MCF 10A (cell line): ENCODE measurements around the gene OR9A4. TPM values are rescaled to one million over a fixed set of nuclear protein-coding genes. Genes with fewer than 3 reads are reported as not detected.

Source experiments
- BruUV-seq: library from RNA; stranded (reverse); fragments of 400-500 nt; replicated peaks from 2 replicates; lab custom pipeline; 2021; lab: Mats Ljungman, UMichigan
- CTCF ChIA-PET: fragments of 300-600 bp; sonication (Branson Sonifier 250); formaldehyde crosslinking; extraction: SDS; loops from one replicate; lab custom pipeline; 2021; ENCODE audit warnings: antibody characterized with exemption, inconsistent platforms; lab: Yijun Ruan, JAX
- POLR2A ChIA-PET: fragments of 300-600, 350-650 bp; sonication (Branson Sonifier 250); formaldehyde crosslinking; extraction: SDS; loops from one replicate; lab custom pipeline; 2020; ENCODE audit warnings: antibody characterized with exemption, inconsistent platforms; lab: Yijun Ruan, JAX
- DNase-seq: peaks from one replicate; pipeline ENCODE4 v3.0.0-alpha.2; 2018; ENCODE audit not compliant: unreplicated experiment
- H3K27ac Mint-ChIP-seq: one replicate; pipeline ENCODE4 v1.8.0; 2022; ENCODE audit warnings: mild to moderate bottlenecking, low read depth, mixed read lengths; ENCODE audit not compliant: unreplicated experiment
- H3K27me3 Mint-ChIP-seq: one replicate; pipeline ENCODE4 v1.8.0; 2022; ENCODE audit warnings: mixed read lengths; ENCODE audit not compliant: insufficient read depth, unreplicated experiment
- H3K36me3 Mint-ChIP-seq: one replicate; pipeline ENCODE4 v1.8.0; 2022; ENCODE audit warnings: mild to moderate bottlenecking, moderate library complexity, mixed read lengths; ENCODE audit not compliant: insufficient read depth, unreplicated experiment
- H3K4me1 Mint-ChIP-seq: one replicate; pipeline ENCODE4 v1.8.0; 2022; ENCODE audit warnings: mixed read lengths; ENCODE audit not compliant: insufficient read depth, unreplicated experiment
- H3K4me3 Mint-ChIP-seq: one replicate; pipeline ENCODE4 v1.8.0; 2022; ENCODE audit warnings: mild to moderate bottlenecking, moderate library complexity, mixed read lengths; ENCODE audit not compliant: unreplicated experiment
- H3K9me3 Mint-ChIP-seq: one replicate; pipeline ENCODE4 v1.8.0; 2022; ENCODE audit warnings: mixed read lengths; ENCODE audit not compliant: unreplicated experiment
- intact Hi-C: fragments of 100-400 bp; cut with micrococcal nuclease; formaldehyde crosslinking; loops from 2 replicates; pipeline ENCODE4 v1.14.1; 2022
- total RNA-seq: library from RNA; stranded (reverse); gene quantifications from 2 replicates; pipeline ENCODE4 v1.2.3, GENCODE V29; 2022
- TF ChIP-seq, protein P1 (sequence below): fragments of 200-600 bp; IDR thresholded peaks from one replicate; pipeline ENCODE4 v1.8.0; 2022; ENCODE audit warnings: antibody characterized with exemption, mild to moderate bottlenecking; ENCODE audit not compliant: unreplicated experiment

The OR9A4 gene
- total RNA-seq, 1 experiment from 2014 or later = not detected

- DNase-seq = no peak
- TF ChIP-seq, protein P1, sequence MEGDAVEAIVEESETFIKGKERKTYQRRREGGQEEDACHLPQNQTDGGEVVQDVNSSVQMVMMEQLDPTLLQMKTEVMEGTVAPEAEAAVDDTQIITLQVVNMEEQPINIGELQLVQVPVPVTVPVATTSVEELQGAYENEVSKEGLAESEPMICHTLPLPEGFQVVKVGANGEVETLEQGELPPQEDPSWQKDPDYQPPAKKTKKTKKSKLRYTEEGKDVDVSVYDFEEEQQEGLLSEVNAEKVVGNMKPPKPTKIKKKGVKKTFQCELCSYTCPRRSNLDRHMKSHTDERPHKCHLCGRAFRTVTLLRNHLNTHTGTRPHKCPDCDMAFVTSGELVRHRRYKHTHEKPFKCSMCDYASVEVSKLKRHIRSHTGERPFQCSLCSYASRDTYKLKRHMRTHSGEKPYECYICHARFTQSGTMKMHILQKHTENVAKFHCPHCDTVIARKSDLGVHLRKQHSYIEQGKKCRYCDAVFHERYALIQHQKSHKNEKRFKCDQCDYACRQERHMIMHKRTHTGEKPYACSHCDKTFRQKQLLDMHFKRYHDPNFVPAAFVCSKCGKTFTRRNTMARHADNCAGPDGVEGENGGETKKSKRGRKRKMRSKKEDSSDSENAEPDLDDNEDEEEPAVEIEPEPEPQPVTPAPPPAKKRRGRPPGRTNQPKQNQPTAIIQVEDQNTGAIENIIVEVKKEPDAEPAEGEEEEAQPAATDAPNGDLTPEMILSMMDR = no peak
- Mint-ChIP-seq H3K4me3 (no peak overlapping the region), H3K9me3 (peaks cover 7% of the 10 kb centered on the region), H3K27ac (no peak overlapping the region), H3K36me3 (no peaks in the 10 kb centered on the region), H3K4me1 (no peaks in the 10 kb centered on the region), H3K27me3 (no peaks in the 10 kb centered on the region)
- CTCF ChIA-PET = no interaction called here
- POLR2A ChIA-PET = no interaction called here
- BruUV-seq = no TSS peak
- intact Hi-C loops = no loop called here
Observed at GRCh38 chr7:141949021-141949420, 32.8 kb downstream of the OR9A4 start.

- Mint-ChIP-seq H3K4me3 (no peak overlapping the region), H3K27ac (no peak overlapping the region), H3K27me3 (no peaks in the 10 kb centered on the region), H3K36me3 (no peaks in the 10 kb centered on the region), H3K9me3 (peaks cover 7% of the 10 kb centered on the region), H3K4me1 (no peaks in the 10 kb centered on the region)
- TF ChIP-seq, protein P1 = no peak
- intact Hi-C loops = no loop called here
- no TSS peak for BruUV-seq
- CTCF ChIA-PET = interaction anchor here (0.6 kb wide), 1 partner anchor 1202 kb away, joined by 3 read pairs; no protein-coding TSS in a partner anchor
- DNase-seq = no peak
- POLR2A ChIA-PET = no interaction called here
Observed at GRCh38 chr7:141949451-141949850, 33.3 kb downstream of the OR9A4 start.

- BruUV-seq = no TSS peak
- TF ChIP-seq, protein P1 = no peak
- POLR2A ChIA-PET = no interaction called here
- no peak overlapping the region for H3K4me3 Mint-ChIP-seq
- DNase-seq = no peak
- H3K27me3 Mint-ChIP-seq = no peaks in the 10 kb centered on the region
- peaks cover 7% of the 10 kb centered on the region for H3K9me3 Mint-ChIP-seq
- CTCF ChIA-PET = interaction anchor here (0.6 to 1.6 kb wide), 3 partner anchors 26 to 1202 kb away, joined by 3 to 6 read pairs (median 3); no protein-coding TSS in a partner anchor
- intact Hi-C loops = no loop called here
- no peaks in the 10 kb centered on the region for H3K4me1 Mint-ChIP-seq
- no peak overlapping the region for H3K27ac Mint-ChIP-seq
- no peaks in the 10 kb centered on the region for H3K36me3 Mint-ChIP-seq
Observed at GRCh38 chr7:141949911-141950310, 33.7 kb downstream of the OR9A4 start.

DNA sequence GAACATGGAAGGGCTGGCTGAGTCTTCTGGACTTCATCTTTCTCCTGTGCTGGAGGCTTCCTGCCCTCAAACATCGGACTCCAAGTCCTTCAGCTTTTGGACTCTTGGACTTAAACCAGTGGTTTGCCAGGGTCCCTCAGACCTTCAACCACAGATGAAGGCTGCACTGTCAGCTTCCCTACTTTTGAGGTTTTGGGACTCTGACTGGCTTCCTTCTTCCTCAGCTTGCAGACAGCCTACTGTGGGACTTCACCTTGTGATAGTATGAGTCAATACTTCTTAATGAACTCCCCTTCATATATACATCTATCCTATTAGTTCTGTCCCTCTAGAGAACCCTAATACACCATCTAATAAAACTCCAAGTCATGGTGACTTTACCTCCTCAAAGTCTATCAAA is 34.6 kb downstream of the OR9A4 start:
- Mint-ChIP-seq H3K9me3 (peaks cover 7% of the 10 kb centered on the region), H3K36me3 (no peaks in the 10 kb centered on the region), H3K4me3 (no peak overlapping the region), H3K4me1 (no peaks in the 10 kb centered on the region), H3K27ac (no peak overlapping the region), H3K27me3 (no peaks in the 10 kb centered on the region)
- no TSS peak for BruUV-seq
- ChIA-PET POLR2A (no interaction called here), CTCF (interaction anchor here (0.7 to 1.6 kb wide), 2 partner anchors 25 to 213 kb away, joined by 3 to 6 read pairs; no protein-coding TSS in a partner anchor)
- no peak for DNase-seq
- TF ChIP-seq, protein P1 = no peak
- intact Hi-C loops = no loop called here
